MM.1S (cell line): ENCODE measurements around the gene S100A7.
A peak's percentile ranks its signal among the peaks of the same experiment; 100 is the strongest.

Experiments
- DNase-seq: peaks from one replicate; pipeline ENCODE4 v3.0.0-alpha.2; 2015
- H2AFZ ChIP-seq: fragments of 300-600 bp; sonication (generic); 2 replicates; pipeline ENCODE4 v1.6.0; 2016; ENCODE audit warnings: antibody characterized with exemption, low read length
- H3F3A ChIP-seq: fragments of 300-600 bp; sonication (generic); 2 replicates; pipeline ENCODE4 v1.6.1; 2016; ENCODE audit warnings: mild to moderate bottlenecking, antibody characterized with exemption, low read length, moderate library complexity, mixed read lengths; ENCODE audit not compliant: insufficient read depth
- H3K27ac ChIP-seq: fragments of 300-600 bp; sonication (generic); 2 replicates; pipeline ENCODE4 v1.5.1; 2016; ENCODE audit warnings: mild to moderate bottlenecking, low read length
- H3K27me3 ChIP-seq: fragments of 300-600 bp; sonication (generic); replicated peaks from 2 replicates; pipeline ENCODE4 v1.6.0; 2016; ENCODE audit warnings: low read length; ENCODE audit not compliant: insufficient read depth
- H3K36me3 ChIP-seq: fragments of 300-600 bp; sonication (generic); replicated peaks from 2 replicates; pipeline ENCODE4 v1.6.1; 2016; ENCODE audit warnings: mild to moderate bottlenecking, low read length, mixed read lengths; ENCODE audit not compliant: insufficient read depth
- H3K4me1 ChIP-seq: fragments of 300-600 bp; sonication (generic); 2 replicates; pipeline ENCODE4 v1.6.1; 2016; ENCODE audit warnings: low read length, mixed read lengths
- H3K4me2 ChIP-seq: fragments of 300-600 bp; sonication (generic); 2 replicates; pipeline ENCODE4 v1.6.0; 2016; ENCODE audit warnings: low read depth, low read length
- H3K4me3 ChIP-seq: fragments of 300-600 bp; sonication (generic); 2 replicates; pipeline ENCODE4 v1.5.1; 2016; ENCODE audit warnings: low read length, mixed read lengths
- H3K79me2 ChIP-seq: fragments of 300-600 bp; sonication (generic); 2 replicates; pipeline ENCODE4 v1.6.1; 2016; ENCODE audit warnings: mixed run types, low read length, mixed read lengths
- H3K9ac ChIP-seq: fragments of 300-600 bp; sonication (generic); 2 replicates; pipeline ENCODE4 v1.6.1; 2016; ENCODE audit warnings: low read length, mixed read lengths
- H3K9me2 ChIP-seq: fragments of 300-600 bp; sonication (generic); replicated peaks from 2 replicates; pipeline ENCODE4 v1.6.1; 2016; ENCODE audit warnings: mild to moderate bottlenecking, low read length, mixed read lengths; ENCODE audit not compliant: insufficient read depth
- H3K9me3 ChIP-seq: fragments of 300-600 bp; sonication (generic); replicated peaks from 2 replicates; pipeline ENCODE4 v1.6.1; 2016; ENCODE audit warnings: mild to moderate bottlenecking, low read length, mixed read lengths; ENCODE audit not compliant: insufficient read depth
- H4K20me1 ChIP-seq: fragments of 300-600 bp; sonication (generic); 2 replicates; pipeline ENCODE4 v1.6.1; 2016; ENCODE audit warnings: mild to moderate bottlenecking, low read length, moderate library complexity, mixed read lengths; ENCODE audit not compliant: insufficient read depth
- EZH2 ChIP-seq: fragments of 300-600 bp; sonication (generic); optimal IDR thresholded peaks from 2 replicates; pipeline ENCODE3; 2017; ENCODE audit warnings: low read depth, mild to moderate bottlenecking, antibody characterized with exemption, low read length, mixed read lengths
- EZH2phosphoT487 ChIP-seq: fragments of 300-600 bp; sonication (generic); IDR thresholded peaks from 2 replicates; pipeline ENCODE4 v1.6.1; 2018; ENCODE audit warnings: antibody characterized with exemption, low read length
- TF ChIP-seq, protein P1 (sequence below): fragments of 300-600 bp; sonication (generic); IDR thresholded peaks from 2 replicates; pipeline ENCODE4 v1.5.1; 2016; ENCODE audit warnings: antibody characterized with exemption, low read length, mixed read lengths

The S100A7 gene

DNA sequence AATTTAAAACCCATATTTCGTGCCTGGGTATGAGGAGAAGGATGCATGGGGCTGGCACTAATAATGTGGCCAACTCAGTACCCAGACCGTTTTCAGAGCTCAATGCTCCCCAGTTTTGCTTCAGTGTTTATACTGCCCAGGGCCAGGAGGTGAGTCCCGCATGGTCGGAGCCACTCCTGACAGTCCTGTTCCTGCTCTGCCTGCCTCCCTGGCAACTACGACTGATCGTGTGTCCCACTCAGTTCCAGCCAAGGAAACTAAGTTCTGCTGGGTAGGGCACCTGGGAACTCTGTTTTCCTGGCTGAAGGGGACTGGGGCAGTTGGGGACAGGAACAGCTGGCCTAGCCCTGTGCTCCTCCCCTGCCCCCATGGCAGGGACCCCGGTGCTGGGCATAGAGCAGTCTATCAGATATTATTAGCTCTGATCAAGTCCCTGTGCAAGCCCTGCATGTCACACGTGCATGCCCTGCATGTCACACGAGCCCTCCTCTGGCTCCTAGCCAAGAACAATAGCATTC is 19.2 kb downstream of the S100A7 start:
- Histone ChIP-seq H3K27ac (no peak overlapping the region), H4K20me1 (no peaks in the 10 kb centered on the region), H3K9ac (no peak overlapping the region), H3K4me3 (no peak overlapping the region), H3K36me3 (no peaks in the 10 kb centered on the region), H3K9me2 (no peaks in the 10 kb centered on the region), H3K79me2 (no peaks in the 10 kb centered on the region), H3K4me2 (no peak overlapping the region), H3K9me3 (no peaks in the 10 kb centered on the region), H2AFZ (no peak overlapping the region), H3K4me1 (no peaks in the 10 kb centered on the region), H3F3A (no peaks in the 10 kb centered on the region), H3K27me3 (peaks cover 4% of the 10 kb centered on the region; the same call in 1 of the 2 replicates)
- TF ChIP-seq EZH2: no peak
- TF ChIP-seq, protein P1, sequence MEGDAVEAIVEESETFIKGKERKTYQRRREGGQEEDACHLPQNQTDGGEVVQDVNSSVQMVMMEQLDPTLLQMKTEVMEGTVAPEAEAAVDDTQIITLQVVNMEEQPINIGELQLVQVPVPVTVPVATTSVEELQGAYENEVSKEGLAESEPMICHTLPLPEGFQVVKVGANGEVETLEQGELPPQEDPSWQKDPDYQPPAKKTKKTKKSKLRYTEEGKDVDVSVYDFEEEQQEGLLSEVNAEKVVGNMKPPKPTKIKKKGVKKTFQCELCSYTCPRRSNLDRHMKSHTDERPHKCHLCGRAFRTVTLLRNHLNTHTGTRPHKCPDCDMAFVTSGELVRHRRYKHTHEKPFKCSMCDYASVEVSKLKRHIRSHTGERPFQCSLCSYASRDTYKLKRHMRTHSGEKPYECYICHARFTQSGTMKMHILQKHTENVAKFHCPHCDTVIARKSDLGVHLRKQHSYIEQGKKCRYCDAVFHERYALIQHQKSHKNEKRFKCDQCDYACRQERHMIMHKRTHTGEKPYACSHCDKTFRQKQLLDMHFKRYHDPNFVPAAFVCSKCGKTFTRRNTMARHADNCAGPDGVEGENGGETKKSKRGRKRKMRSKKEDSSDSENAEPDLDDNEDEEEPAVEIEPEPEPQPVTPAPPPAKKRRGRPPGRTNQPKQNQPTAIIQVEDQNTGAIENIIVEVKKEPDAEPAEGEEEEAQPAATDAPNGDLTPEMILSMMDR: no peak
- TF ChIP-seq EZH2phosphoT487: no peak
- DNase-seq: peak; percentile 2

DNA sequence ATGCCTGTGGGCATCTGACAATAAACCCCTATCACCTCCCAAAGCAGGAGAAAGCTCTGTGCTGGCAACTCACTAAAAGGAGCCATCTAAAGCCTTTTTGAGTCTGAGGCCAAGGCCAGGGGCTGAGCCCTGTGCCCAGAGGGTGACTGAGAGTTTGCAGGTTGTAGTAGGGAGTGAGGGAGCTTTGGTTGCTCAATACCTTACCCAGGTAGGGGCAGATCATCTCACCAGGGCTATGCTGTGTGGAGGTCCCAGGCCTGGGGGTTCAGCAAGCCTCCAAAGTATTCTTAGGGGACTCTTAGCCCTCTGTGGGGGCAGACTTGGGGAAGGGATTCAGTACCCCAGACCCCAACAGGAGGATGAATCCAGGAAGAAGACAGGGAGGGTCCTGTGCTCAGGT is 21.2 kb downstream of the S100A7 start:
- no peaks in the 10 kb centered on the region for H4K20me1 ChIP-seq
- H3K4me2 ChIP-seq: no peak overlapping the region
- TF ChIP-seq, protein P1: no peak
- TF ChIP-seq EZH2phosphoT487: no peak
- TF ChIP-seq EZH2: no peak
- H3K9me2 ChIP-seq: no peaks in the 10 kb centered on the region
- H3K27ac ChIP-seq: no peak overlapping the region
- no peak overlapping the region for H3K4me3 ChIP-seq
- no peaks in the 10 kb centered on the region; the same call in 1 of the 2 replicates for H3K27me3 ChIP-seq
- no peak for DNase-seq
- no peaks in the 10 kb centered on the region for H3K9me3 ChIP-seq
- H3K79me2 ChIP-seq: no peaks in the 10 kb centered on the region
- H3F3A ChIP-seq: no peaks in the 10 kb centered on the region
- H2AFZ ChIP-seq: no peak overlapping the region
- no peaks in the 10 kb centered on the region for H3K36me3 ChIP-seq
- no peak overlapping the region for H3K9ac ChIP-seq
- no peaks in the 10 kb centered on the region for H3K4me1 ChIP-seq

DNA sequence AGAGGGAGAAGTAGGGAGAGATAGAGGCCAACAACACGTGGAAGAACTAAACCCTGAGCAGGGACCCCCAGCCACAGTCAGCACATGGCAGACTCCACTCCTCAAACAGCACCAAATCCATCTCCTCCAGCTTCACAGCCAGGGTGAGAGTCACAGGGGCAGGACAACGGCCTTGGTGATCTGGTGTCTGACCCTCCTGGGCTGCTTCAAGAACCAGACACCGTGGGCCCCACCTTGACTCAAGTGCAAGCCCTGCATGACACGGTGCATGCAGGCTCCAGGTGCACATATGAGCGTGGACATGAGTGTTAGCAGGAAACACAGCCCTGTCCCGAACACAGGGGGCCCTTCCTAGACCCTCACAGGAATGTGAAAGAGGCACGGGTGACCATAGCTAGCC is 21.9 kb downstream of the S100A7 start:
- H3K4me3 ChIP-seq: no peak overlapping the region
- no peak overlapping the region for H3K4me2 ChIP-seq
- no peaks in the 10 kb centered on the region for H3K79me2 ChIP-seq

More for the DNA sequence above, 21.9 kb downstream of the S100A7 start:
- H3K27me3 ChIP-seq: no peaks in the 10 kb centered on the region; the same call in 1 of the 2 replicates
- no peaks in the 10 kb centered on the region for H3K4me1 ChIP-seq
- no peak overlapping the region for H3K27ac ChIP-seq
- no peak overlapping the region for H3K9ac ChIP-seq
- TF ChIP-seq EZH2phosphoT487: no peak
- TF ChIP-seq, protein P1: no peak
- TF ChIP-seq EZH2: no peak
- no peaks in the 10 kb centered on the region for H3F3A ChIP-seq
- no peaks in the 10 kb centered on the region for H3K36me3 ChIP-seq
- no peaks in the 10 kb centered on the region for H3K9me3 ChIP-seq
- H4K20me1 ChIP-seq: no peaks in the 10 kb centered on the region
- H2AFZ ChIP-seq: no peak overlapping the region
- no peaks in the 10 kb centered on the region for H3K9me2 ChIP-seq
- no peak for DNase-seq
